AG09319 (cell line): ENCODE measurements around the gene MRPS25.

ENCODE experiments used
- DNase-seq: peaks from one replicate; pipeline ENCODE4 v3.0.0-alpha.2; 2010; ENCODE audit warnings: low read depth; ENCODE audit errors: extremely low read depth
- TF ChIP-seq, protein P1 (sequence below): IDR thresholded peaks from 2 replicates; pipeline ENCODE4 v1.5.1; 2011; ENCODE audit warnings: low read depth, mild to moderate bottlenecking, inconsistent platforms, low read length, moderate library complexity

MRPS25 gene

DNA sequence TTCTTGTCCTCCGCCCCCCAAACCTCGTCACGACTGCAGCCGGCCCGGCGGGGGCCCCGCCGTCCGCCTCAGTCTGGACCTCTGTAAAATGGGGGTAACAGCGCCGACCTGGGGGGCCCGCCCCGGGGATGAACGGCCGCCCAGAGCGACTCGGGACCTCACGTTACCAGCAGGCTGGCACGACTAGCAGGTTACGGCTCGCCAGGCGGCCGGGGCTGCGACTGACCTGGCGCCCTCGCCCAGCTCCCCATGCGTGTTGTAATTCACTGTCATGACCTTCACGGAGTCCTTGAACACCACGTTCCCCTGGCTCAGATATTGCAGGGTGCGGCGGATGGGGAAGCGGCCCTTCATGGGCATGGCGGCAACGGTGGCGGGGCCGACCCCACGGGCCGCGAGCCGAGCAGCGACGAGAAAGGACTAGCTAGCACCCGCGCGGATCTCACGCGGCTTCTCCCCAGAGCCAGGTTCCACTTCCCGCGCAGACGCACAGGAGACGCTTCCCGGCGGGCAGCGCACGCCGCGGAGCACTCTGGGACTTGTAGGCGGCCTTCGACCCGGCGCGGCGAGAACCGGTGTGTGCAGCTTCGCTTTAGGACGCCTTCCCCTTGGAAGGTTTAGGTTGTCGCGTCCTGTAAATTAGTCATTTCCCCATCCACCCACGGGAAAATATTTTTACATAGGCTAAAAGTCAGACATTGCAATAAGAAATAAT lies at the start of gene MRPS25:
Gene MRPS25, minus strand, starts transcription at position 481 of the 715 bp plus-strand sequence. Its CDS starts 121 bp downstream, at position 360.
- peak; percentile 73 for DNase-seq
- TF ChIP-seq, protein P1, sequence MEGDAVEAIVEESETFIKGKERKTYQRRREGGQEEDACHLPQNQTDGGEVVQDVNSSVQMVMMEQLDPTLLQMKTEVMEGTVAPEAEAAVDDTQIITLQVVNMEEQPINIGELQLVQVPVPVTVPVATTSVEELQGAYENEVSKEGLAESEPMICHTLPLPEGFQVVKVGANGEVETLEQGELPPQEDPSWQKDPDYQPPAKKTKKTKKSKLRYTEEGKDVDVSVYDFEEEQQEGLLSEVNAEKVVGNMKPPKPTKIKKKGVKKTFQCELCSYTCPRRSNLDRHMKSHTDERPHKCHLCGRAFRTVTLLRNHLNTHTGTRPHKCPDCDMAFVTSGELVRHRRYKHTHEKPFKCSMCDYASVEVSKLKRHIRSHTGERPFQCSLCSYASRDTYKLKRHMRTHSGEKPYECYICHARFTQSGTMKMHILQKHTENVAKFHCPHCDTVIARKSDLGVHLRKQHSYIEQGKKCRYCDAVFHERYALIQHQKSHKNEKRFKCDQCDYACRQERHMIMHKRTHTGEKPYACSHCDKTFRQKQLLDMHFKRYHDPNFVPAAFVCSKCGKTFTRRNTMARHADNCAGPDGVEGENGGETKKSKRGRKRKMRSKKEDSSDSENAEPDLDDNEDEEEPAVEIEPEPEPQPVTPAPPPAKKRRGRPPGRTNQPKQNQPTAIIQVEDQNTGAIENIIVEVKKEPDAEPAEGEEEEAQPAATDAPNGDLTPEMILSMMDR = no peak

DNA sequence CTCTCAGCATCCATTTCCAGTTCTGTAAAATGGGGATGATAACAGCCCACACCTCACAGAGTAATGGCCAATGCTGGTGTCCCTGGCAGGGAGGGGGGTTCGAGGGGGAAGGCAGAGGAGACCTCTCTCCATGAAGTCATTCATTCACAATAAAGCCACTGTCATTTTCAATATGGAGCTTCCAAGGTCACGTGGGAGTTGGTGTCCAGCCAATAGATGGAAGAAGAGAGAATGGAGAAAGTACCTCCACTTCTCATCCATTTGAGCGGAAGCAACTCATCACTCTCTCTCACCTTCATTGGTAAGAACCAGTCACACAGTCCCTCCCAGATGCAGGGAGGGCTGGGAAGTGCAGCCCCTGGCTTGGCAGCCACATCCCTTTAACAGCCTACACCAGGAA lies 48.8 kb upstream of the MRPS25 start:
- DNase-seq = no peak
- TF ChIP-seq, protein P1 = no peak

DNA sequence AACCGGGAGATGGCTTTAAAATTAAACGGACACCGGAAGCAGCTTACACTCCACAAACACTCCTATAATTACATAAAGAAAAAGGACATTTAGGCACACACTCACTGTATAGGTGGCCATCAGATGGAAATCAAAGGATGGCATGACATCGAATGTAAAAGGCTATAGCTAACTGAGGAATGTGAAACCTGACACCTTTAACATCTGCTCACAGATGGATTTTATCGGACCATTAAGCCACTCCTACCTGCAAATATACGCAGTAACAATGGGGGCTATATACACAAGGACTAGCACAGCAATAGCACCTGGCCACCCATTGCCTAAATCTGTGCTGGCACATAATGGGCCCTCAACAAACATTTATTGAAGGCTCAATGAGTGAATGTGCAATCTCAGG lies 48.4 kb upstream of the MRPS25 start:
- no peak for DNase-seq
- TF ChIP-seq, protein P1 = no peak

DNA sequence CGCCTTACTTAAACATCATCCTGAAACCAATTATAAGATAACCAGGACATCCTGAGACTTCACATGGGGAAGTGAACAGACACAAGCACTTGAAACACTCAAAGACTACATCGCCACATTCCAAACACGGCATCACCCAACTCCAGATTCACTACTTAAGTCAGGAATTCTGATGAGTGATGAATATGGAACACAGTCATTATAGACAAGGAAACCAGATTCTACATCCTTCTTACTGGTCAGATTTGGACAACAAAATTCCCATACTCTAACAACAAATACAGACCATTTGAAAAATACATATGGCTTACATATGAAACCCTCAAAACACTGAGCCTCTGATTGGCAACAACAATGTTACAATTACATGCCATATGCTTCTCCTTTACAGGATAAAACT lies 46.9 kb upstream of the MRPS25 start:
- TF ChIP-seq, protein P1 = no peak
- no peak for DNase-seq

DNA sequence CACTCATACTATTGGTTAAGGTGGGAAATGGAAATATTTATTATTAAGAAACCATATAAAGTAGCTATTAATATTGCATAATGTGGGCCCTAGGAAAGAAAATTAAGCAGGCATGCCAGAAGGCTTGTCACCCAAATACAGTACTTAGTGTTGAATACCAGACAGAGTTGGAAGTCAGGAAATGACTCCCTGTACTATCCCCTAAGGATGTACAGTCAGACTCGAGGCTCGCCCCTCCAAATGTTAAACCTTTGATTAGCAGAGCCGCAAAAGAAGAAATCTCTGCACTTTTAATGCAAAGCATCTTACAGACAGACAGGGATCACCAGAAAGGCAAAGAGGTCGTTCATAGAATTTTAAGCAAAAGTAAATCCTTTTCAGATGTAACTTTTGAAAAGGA lies 45.1 kb upstream of the MRPS25 start:
- TF ChIP-seq, protein P1 = no peak
- DNase-seq = no peak

DNA sequence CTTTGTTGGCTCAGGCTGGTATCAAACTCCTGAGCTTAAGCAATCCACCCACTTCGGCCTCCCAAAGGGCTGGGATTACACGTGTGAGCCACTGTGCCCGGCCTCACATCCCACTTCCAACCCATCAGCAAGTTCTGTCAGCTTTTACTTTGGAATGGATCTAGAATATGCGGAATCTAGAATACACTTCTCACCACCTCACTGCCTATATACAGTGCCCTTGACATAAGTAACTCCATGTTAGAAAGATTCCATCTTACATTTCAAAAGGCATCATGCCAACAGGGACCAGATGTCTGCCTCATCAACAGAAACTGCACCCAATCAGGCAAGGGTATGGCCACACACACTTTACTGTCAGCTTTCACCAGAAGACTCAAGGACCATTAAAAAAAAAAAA lies 43.8 kb upstream of the MRPS25 start:
- TF ChIP-seq, protein P1 = no peak
- DNase-seq = no peak

DNA sequence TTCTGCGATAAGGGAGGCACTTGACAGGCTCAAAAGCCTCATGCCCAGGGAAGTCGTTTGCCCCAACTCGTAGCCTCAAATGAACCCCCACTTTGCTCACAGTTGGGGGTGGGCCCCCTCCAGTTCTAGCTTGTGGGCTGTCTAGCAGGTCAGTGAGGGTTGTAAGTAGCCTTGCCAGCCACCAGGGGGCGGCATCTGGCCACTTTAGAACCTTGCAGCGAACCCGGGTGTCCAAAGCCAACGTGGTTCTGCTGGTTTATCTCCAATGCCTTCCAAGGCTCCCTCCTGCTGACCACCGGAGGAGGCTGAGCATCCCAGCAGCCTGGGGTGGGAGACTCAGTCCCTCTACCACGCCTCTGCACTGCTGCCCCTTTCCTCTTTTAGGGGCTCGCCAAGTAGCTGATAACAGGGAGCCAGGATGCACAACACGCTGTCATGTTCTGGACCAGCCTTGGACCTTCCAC lies 43.0 kb upstream of the MRPS25 start:
- peak; percentile 48 for DNase-seq

More for the DNA sequence above, 43.0 kb upstream of the MRPS25 start:
- TF ChIP-seq, protein P1 = peak; percentile 97
